HEK293 (cell line): ENCODE measurements around the gene ZSWIM6.

Source experiments
- AEBP2 ChIP-seq: fragments of 450-650 bp; formaldehyde crosslinking; IDR thresholded peaks from 2 replicates; pipeline ENCODE4 v1.5.1; 2016; ENCODE audit warnings: missing biosample characterization, missing genetic modification characterization, borderline replicate concordance
- CTCF ChIP-seq: fragments of 450-650 bp; formaldehyde crosslinking; IDR thresholded peaks from 2 replicates; pipeline ENCODE4 v1.5.1; 2016; ENCODE audit warnings: missing biosample characterization, missing genetic modification characterization
- PBX3 ChIP-seq: sonication (generic); formaldehyde crosslinking; IDR thresholded peaks from 2 replicates; pipeline ENCODE4 v1.8.1; 2022; ENCODE audit warnings: mild to moderate bottlenecking, moderate library complexity, missing genetic modification reagents
- PRDM10 ChIP-seq: fragments of 450-650 bp; formaldehyde crosslinking; IDR thresholded peaks from 2 replicates; pipeline ENCODE4 v1.5.1; 2016; ENCODE audit warnings: missing biosample characterization, missing genetic modification characterization
- REST ChIP-seq: fragments of 450-650 bp; formaldehyde crosslinking; IDR thresholded peaks from 2 replicates; pipeline ENCODE4 v1.5.1; 2016; ENCODE audit warnings: missing biosample characterization, missing genetic modification characterization
- ZBTB1 ChIP-seq: fragments of 450-650 bp; formaldehyde crosslinking; IDR thresholded peaks from 2 replicates; pipeline ENCODE4 v1.5.1; 2016; ENCODE audit warnings: missing biosample characterization, missing genetic modification characterization
- ZBTB7A ChIP-seq: fragments of 450-650 bp; formaldehyde crosslinking; IDR thresholded peaks from 2 replicates; pipeline ENCODE4 v1.5.1; 2016; ENCODE audit warnings: low read depth, missing biosample characterization, missing genetic modification characterization
- ZNF175 ChIP-seq: fragments of 450-650 bp; formaldehyde crosslinking; IDR thresholded peaks from 2 replicates; pipeline ENCODE4 v1.5.1; 2016; ENCODE audit warnings: missing biosample characterization, missing genetic modification characterization
- ZNF184 ChIP-seq: fragments of 450-650 bp; IDR thresholded peaks from 2 replicates; pipeline ENCODE4 v1.5.1; 2018; ENCODE audit warnings: missing biosample characterization, mild to moderate bottlenecking, missing genetic modification characterization
- ZNF214 ChIP-seq: fragments of 450-650 bp; formaldehyde crosslinking; IDR thresholded peaks from 2 replicates; pipeline ENCODE4 v1.5.1; 2017; ENCODE audit warnings: missing biosample characterization, mild to moderate bottlenecking, missing genetic modification characterization, borderline replicate concordance
- ZNF302 ChIP-seq: fragments of 450-650 bp; formaldehyde crosslinking; IDR thresholded peaks from 2 replicates; pipeline ENCODE4 v1.5.1; 2016; ENCODE audit warnings: missing biosample characterization, missing genetic modification characterization, low read depth
- ZNF530 ChIP-seq: fragments of 450-650 bp; formaldehyde crosslinking; IDR thresholded peaks from 2 replicates; pipeline ENCODE4 v1.5.1; 2016; ENCODE audit warnings: low read depth, missing biosample characterization, missing genetic modification characterization
- ZNF791 ChIP-seq: fragments of 450-650 bp; formaldehyde crosslinking; IDR thresholded peaks from 2 replicates; pipeline ENCODE4 v1.5.1; 2016; ENCODE audit warnings: missing biosample characterization, missing genetic modification characterization
- ZSCAN5A ChIP-seq: fragments of 450-650 bp; formaldehyde crosslinking; IDR thresholded peaks from 2 replicates; pipeline ENCODE4 v1.5.1; 2016; ENCODE audit warnings: missing biosample characterization, missing genetic modification characterization

- TF ChIP-seq CTCF (no peak), ZBTB7A (tag by site-specific recombination) (no peak), REST (tag by site-specific recombination) (no peak), ZNF791 (tag by site-specific recombination) (no peak), ZSCAN5A (tag by site-specific recombination) (no peak), ZNF530 (no peak), AEBP2 (tag by site-specific recombination) (no peak), PBX3 (CRISPR knock-in tag) (no peak), ZNF214 (no peak), ZNF175 (tag by site-specific recombination) (no peak), PRDM10 (tag by site-specific recombination) (no peak), ZNF184 (tag by site-specific recombination) (no peak), ZBTB1 (tag by site-specific recombination) (no peak), ZNF302 (tag by site-specific recombination) (no peak)
These were observed 145.7 kb downstream of the ZSWIM6 start for GRCh38 chr5:61477788-61478187.
